K562 (cell line): ENCODE measurements around the gene SRCAP. TPM values are rescaled to one million over a fixed set of nuclear protein-coding genes. Genes with fewer than 3 reads are reported as not detected.
A peak's percentile ranks its signal among the peaks of the same experiment; 100 is the strongest.

Experiments used
- ARID1B ChIP-seq: fragments of 450-650 bp; IDR thresholded peaks from 2 replicates; pipeline ENCODE4 v1.6.1; 2016; ENCODE audit warnings: antibody characterized with exemption, mild to moderate bottlenecking, inconsistent platforms
- BCL6 ChIP-seq: fragments of 250-450 bp; sonication (Bioruptor Pico); IDR thresholded peaks from 2 replicates; pipeline ENCODE4 v1.4.0; 2020
- CEBPB ChIP-seq: fragments of 450-650 bp; IDR thresholded peaks from 2 replicates; pipeline ENCODE4 v1.6.1; 2016; ENCODE audit warnings: missing genetic modification characterization, missing compliant biosample characterization
- CXXC5 ChIP-seq: fragments of 250-450 bp; sonication (Bioruptor Pico); IDR thresholded peaks from 2 replicates; pipeline ENCODE4 v1.8.0; 2022; ENCODE audit warnings: inconsistent platforms, mild to moderate bottlenecking, moderate library complexity
- DACH1 ChIP-seq: fragments of 450-650 bp; IDR thresholded peaks from 2 replicates; pipeline ENCODE4 v1.6.1; 2018; ENCODE audit not compliant: partially characterized antibody
- FOSL1 ChIP-seq: fragments of 200-800 bp; sonication (Bioruptor generic); conservative IDR thresholded peaks from 2 replicates; pipeline ENCODE4 v1.6.1; 2016; ENCODE audit warnings: missing genetic modification characterization, missing compliant biosample characterization
- HMG20B ChIP-seq: fragments of 250-450 bp; sonication (Bioruptor Pico); IDR thresholded peaks from 2 replicates; pipeline ENCODE4 v1.5.0; 2021; ENCODE audit warnings: mild to moderate bottlenecking
- KLF6 ChIP-seq: fragments of 250-450 bp; sonication (Bioruptor Pico); IDR thresholded peaks from 2 replicates; pipeline ENCODE4 v1.4.0; 2020; ENCODE audit warnings: mild to moderate bottlenecking, moderate library complexity, borderline replicate concordance
- LEF1 ChIP-seq: fragments of 450-650 bp; IDR thresholded peaks from 2 replicates; pipeline ENCODE4 v1.6.1; 2016; ENCODE audit warnings: mild to moderate bottlenecking
- NEUROD1 ChIP-seq: fragments of 150-350 bp; IDR thresholded peaks from 2 replicates; pipeline ENCODE4 v1.6.1; 2014; ENCODE audit warnings: borderline replicate concordance, low read length, low read depth; ENCODE audit not compliant: partially characterized antibody
- NONO ChIP-seq, 2 experiments: fragments of 200-400 bp in 1 of 2; fragments of 450-650 bp in 1 of 2; formaldehyde crosslinking in 1 of 2; IDR thresholded peaks; 2 replicates each; pipeline ENCODE4 v1.6.1; 2017; ENCODE audit warnings: low read depth in 2 of 2, mild to moderate bottlenecking in 2 of 2, moderate library complexity in 2 of 2, low read length in 1 of 2
- PHF20 ChIP-seq: fragments of 450-650 bp; IDR thresholded peaks from 2 replicates; pipeline ENCODE4 v1.6.1; 2018; ENCODE audit not compliant: partially characterized antibody
- PURB ChIP-seq: sonication (generic); formaldehyde crosslinking; IDR thresholded peaks from 2 replicates; pipeline ENCODE4 v1.9.0; 2021; ENCODE audit warnings: low read depth, mild to moderate bottlenecking, missing genetic modification reagents
- SP2 ChIP-seq: IDR thresholded peaks from 2 replicates; pipeline ENCODE4 v1.6.1; 2011; ENCODE audit warnings: mild to moderate bottlenecking, low read depth, low read length, moderate library complexity; ENCODE audit not compliant: poor library complexity, severe bottlenecking; ENCODE audit errors: extremely low read depth
- TFE3 ChIP-seq: fragments of 450-650 bp; formaldehyde crosslinking; IDR thresholded peaks from 2 replicates; pipeline ENCODE4 v1.4.0; 2020; ENCODE audit warnings: mild to moderate bottlenecking, mixed read lengths
- TOE1 ChIP-seq, 2 experiments: fragments of 450-650 bp in 1 of 2; sonication (generic) in 1 of 2; formaldehyde crosslinking in 1 of 2; IDR thresholded peaks; 2 replicates each; pipeline versions ENCODE4 v1.7.1 to v1.8.0; 2016 to 2022; ENCODE audit warnings: borderline replicate concordance in 2 of 2, mild to moderate bottlenecking in 2 of 2, antibody characterized with exemption in 1 of 2, inconsistent platforms in 1 of 2, low read depth in 1 of 2, missing genetic modification reagents in 1 of 2, moderate library complexity in 1 of 2
- ZFP36 ChIP-seq: fragments of 150-350 bp; IDR thresholded peaks from 2 replicates; pipeline ENCODE4 v1.6.1; 2018; ENCODE audit warnings: low read length, low read depth; ENCODE audit not compliant: partially characterized antibody
- ZNF212 ChIP-seq: fragments of 450-650 bp; formaldehyde crosslinking; IDR thresholded peaks from 2 replicates; pipeline ENCODE4 v1.4.0; 2020; ENCODE audit warnings: mild to moderate bottlenecking
- ZNF23 ChIP-seq: fragments of 250-450 bp; sonication (Bioruptor Pico); IDR thresholded peaks from 2 replicates; pipeline ENCODE4 v1.4.0; 2020; ENCODE audit warnings: mild to moderate bottlenecking
- polyA plus RNA-seq, 8 experiments: library from polyadenylated mRNA; depleted of rRNA in 4 of 8; stranded (reverse) in 5 of 8; unstranded in 3 of 8; fragments of >200 nt; fragmentation: Nextera tagmentation in 2 of 8; fragmentation: Illumina TruSeq in 1 of 8; extraction: Ambion mirVana in 2 of 8; extraction: Trizol in 1 of 8; gene quantifications; 2 replicates each; pipeline versions ENCODE4 v1.2.1 to v1.2.3, GENCODE V29; 2011 to 2014; ENCODE audit warnings: inconsistent platforms in 1 of 8, missing spikeins in 1 of 8
- total RNA-seq, 7 experiments: library from RNA; depleted of rRNA in 6 of 7; stranded (reverse); fragments of >200 nt in 6 of 7; fragmentation: Illumina TruSeq in 2 of 7; extraction: Trizol in 2 of 7; gene quantifications; 2 replicates each; pipeline versions ENCODE4 v1.2.1 to v1.2.3, GENCODE V29; 2011 to 2021; ENCODE audit warnings: low replicate concordance in 1 of 7
- TF ChIP-seq, protein P1 (sequence below), 2 experiments: fragments of 450-650 bp in 1 of 2; IDR thresholded peaks; 2 replicates each; pipeline ENCODE4 v1.6.1; 2011 to 2017; ENCODE audit warnings: low read depth in 2 of 2, antibody characterized with exemption in 1 of 2, borderline replicate concordance in 1 of 2, low read length in 1 of 2, mild to moderate bottlenecking in 1 of 2, mixed read lengths in 1 of 2; ENCODE audit not compliant: control insufficient read depth in 1 of 2
- TF ChIP-seq, protein P2 (sequence below): fragments of 250-450 bp; sonication (Bioruptor Pico); IDR thresholded peaks from 2 replicates; pipeline ENCODE4 v1.8.0; 2021; ENCODE audit warnings: borderline replicate concordance, mild to moderate bottlenecking, moderate library complexity; ENCODE audit not compliant: poor library complexity, severe bottlenecking

SRCAP gene
- total and polyA plus RNA-seq, 9 of the 15 experiments (the other 6 are each of a cell fraction or from before 2014, with no cell fraction given) = 0.21 to 62.6 (median 5.8) TPM

GRCh38 chr16:30775392-30776188 lies 76.6 kb downstream of the SRCAP start (continued):
- no peak for TF ChIP-seq PURB (CRISPR knock-in tag)
- TF ChIP-seq CEBPB (tag) = peak; percentile 96
- TF ChIP-seq ZFP36 = no peak
- 0 out of 2 replicates have a peak, but pooled peaks have one; percentile 23 for TF ChIP-seq FOSL1 (tag)
- 0 out of 2 replicates have a peak, but pooled peaks have one; percentile 14 for TF ChIP-seq TOE1 (IDR thresholded peaks at IDR 0.05; ENCODE audit: borderline replicate concordance)
- peak; percentile 52; the same call in 1 of the 2 replicates for TF ChIP-seq TOE1 (CRISPR knock-in tag; IDR thresholded peaks at IDR 0.05; ENCODE audit: borderline replicate concordance, low read depth)
- peak; percentile 60 to 61; a peak in 3 of 4 replicates for TF ChIP-seq NONO (IDR thresholded peaks at IDR 0.05; ENCODE audit: low read depth in 2 of 2, low read length in 1 of 2)
- peak; percentile 34; the same call in 1 of the 2 replicates for TF ChIP-seq TFE3 (CRISPR knock-in tag)
- TF ChIP-seq KLF6 (CRISPR knock-in tag) = 0 out of 2 replicates have a peak, but pooled peaks have one; percentile 24
- TF ChIP-seq ARID1B = no peak
- peak; percentile 34 for TF ChIP-seq NEUROD1
- no peak for TF ChIP-seq DACH1
- peak; percentile 68 for TF ChIP-seq LEF1
- TF ChIP-seq, protein P1, sequence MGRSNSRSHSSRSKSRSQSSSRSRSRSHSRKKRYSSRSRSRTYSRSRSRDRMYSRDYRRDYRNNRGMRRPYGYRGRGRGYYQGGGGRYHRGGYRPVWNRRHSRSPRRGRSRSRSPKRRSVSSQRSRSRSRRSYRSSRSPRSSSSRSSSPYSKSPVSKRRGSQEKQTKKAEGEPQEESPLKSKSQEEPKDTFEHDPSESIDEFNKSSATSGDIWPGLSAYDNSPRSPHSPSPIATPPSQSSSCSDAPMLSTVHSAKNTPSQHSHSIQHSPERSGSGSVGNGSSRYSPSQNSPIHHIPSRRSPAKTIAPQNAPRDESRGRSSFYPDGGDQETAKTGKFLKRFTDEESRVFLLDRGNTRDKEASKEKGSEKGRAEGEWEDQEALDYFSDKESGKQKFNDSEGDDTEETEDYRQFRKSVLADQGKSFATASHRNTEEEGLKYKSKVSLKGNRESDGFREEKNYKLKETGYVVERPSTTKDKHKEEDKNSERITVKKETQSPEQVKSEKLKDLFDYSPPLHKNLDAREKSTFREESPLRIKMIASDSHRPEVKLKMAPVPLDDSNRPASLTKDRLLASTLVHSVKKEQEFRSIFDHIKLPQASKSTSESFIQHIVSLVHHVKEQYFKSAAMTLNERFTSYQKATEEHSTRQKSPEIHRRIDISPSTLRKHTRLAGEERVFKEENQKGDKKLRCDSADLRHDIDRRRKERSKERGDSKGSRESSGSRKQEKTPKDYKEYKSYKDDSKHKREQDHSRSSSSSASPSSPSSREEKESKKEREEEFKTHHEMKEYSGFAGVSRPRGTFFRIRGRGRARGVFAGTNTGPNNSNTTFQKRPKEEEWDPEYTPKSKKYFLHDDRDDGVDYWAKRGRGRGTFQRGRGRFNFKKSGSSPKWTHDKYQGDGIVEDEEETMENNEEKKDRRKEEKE (IDR thresholded peaks at IDR 0.05; ENCODE audit: borderline replicate concordance in 1 of 2, control insufficient read depth in 1 of 2, low read depth in 2 of 2, low read length in 1 of 2) = peak in 1 of 2 experiments; percentile 84; a peak in 1 of 4 replicates
- TF ChIP-seq PHF20 = peak; percentile 48
- TF ChIP-seq BCL6 (CRISPR knock-in tag) = 0 out of 2 replicates have a peak, but pooled peaks have one; percentile 7
- peak; percentile 73; the same call in 1 of the 2 replicates for TF ChIP-seq ZNF212 (CRISPR knock-in tag)
- TF ChIP-seq HMG20B (CRISPR knock-in tag) = peak; percentile 61; the same call in 1 of the 2 replicates
- TF ChIP-seq ZNF23 = peak; percentile 72; the same call in 1 of the 2 replicates
- TF ChIP-seq, protein P2, sequence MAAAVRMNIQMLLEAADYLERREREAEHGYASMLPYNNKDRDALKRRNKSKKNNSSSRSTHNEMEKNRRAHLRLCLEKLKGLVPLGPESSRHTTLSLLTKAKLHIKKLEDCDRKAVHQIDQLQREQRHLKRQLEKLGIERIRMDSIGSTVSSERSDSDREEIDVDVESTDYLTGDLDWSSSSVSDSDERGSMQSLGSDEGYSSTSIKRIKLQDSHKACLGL (CRISPR knock-in tag) = no peak
- no peak for TF ChIP-seq SP2
- peak; percentile 78 for TF ChIP-seq CXXC5
